ENCODE results near the gene TP73. TPM values are rescaled to one million over a fixed set of nuclear protein-coding genes. Genes with fewer than 3 reads are reported as not detected.

The TP73 gene
- total RNA-seq, 3 donors from 2014 or later (not counting 1 experiment from before 2014, with no cell fraction given), result 0.28 to 0.50 (median 0.39) TPM

DNA sequence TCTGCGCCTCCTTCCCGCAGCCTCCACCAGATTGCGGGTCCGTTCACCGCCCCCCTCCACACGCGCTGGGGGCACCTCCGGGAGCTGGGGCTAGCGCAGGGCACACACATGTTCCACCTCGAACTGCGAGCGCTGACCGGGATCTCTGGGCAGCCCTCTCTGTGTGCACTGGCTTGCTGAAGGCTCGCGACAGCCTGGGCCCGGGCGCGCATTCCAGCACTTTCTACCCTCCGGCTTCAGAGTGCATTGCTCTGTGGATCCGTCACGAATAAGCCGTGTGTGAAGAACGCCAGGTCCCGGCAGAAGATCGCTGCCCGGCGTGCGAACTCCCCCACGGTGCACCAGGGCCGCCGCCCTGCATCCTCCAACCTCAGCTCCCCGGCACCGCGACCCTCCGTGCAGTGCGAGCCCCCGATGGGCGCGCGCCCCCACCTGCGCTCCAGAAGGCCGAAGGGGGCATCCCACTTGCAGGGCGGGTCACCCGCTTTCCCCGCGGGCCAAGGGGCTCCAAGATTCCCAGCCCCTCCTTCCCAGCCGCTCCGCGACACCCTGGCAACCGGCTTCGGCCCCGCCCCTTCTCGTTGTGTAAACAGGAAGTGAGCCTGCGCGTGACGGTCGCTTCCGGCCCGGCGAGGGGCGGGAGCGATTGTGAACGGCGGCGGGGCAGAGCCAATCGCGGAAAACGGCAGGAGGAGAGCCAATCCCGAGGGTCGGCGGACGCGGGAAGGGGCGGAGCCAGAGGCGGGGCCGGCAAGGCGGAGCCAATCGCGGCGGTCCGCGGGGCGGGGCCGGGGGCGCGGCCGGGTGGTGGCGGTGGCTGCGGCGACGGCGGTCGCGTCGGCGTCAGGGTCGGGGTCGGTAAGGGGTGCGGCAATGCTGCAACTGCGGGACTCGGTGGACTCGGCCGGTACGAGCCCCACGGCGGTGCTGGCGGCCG, 27.8 kb upstream of the TP73 start, which contains the start of gene TPRG1L:
Gene TPRG1L (plus strand): TSS at position 816 of the 937 bp plus-strand sequence. CDS start 58 bp downstream, at position 874.
- Histone ChIP-seq H3K4me3 (ENCODE audit: low read length) (peak within 1 kb of the TSS; percentile 91), H3K9me3 (ENCODE audit: control insufficient read depth, insufficient read depth, low read length) (no peaks in the 10 kb centered on the region), H3K27me3 (ENCODE audit: control insufficient read depth, insufficient read depth, low read length) (no peaks in the 10 kb centered on the region), H3K36me3 (ENCODE audit: control insufficient read depth, insufficient read depth, low read length) (peaks cover 19% of the 10 kb centered on the region), H3K27ac (ENCODE audit: low read length) (peak within 1 kb of the TSS; percentile 68), H3K4me1 (ENCODE audit: control insufficient read depth, insufficient read depth, low read length) (peaks cover 28% of the 10 kb centered on the region)
- Mint-ChIP-seq H3K4me1 (peaks cover 46 to 50% of the 10 kb centered on the region in 2 donors), H3K36me3 (no peaks in the 10 kb centered on the region), H3K27ac (peak within 1 kb of the TSS; percentile 94 to 99), H3K9me3 (no peaks in the 10 kb centered on the region), H3K27me3 (ENCODE audit: low read depth in 2 of 2) (no peaks in the 10 kb centered on the region), H3K4me3 (peak within 1 kb of the TSS; percentile 99)
- DNase-seq, result peak; percentile 98 to 99
- no peak for TF ChIP-seq CTCF (IDR thresholded peaks at IDR 0.05)
- WGBS (ENCODE audit: insufficient coverage), result under 1% methylated on average over 108 of the region's 108 CpGs
- peak; percentile 95 to 98 (median 95) for ATAC-seq
- intact Hi-C loops (cut with micrococcal nuclease), result no loop called here

- Mint-ChIP-seq H3K27me3 (ENCODE audit: low read depth in 2 of 2) (no peaks in the 10 kb centered on the region), H3K36me3 (no peaks in the 10 kb centered on the region), H3K4me1 (peaks cover 41 to 49% of the 10 kb centered on the region in 2 donors), H3K9me3 (no peaks in the 10 kb centered on the region), H3K27ac (peak overlapping the region; percentile 94 to 99), H3K4me3 (peak overlapping the region; percentile 99)
- peaks cover 19% of the 10 kb centered on the region for H3K36me3 ChIP-seq (ENCODE audit: control insufficient read depth, insufficient read depth, low read length)
- H3K4me1 ChIP-seq (ENCODE audit: control insufficient read depth, insufficient read depth, low read length), result peaks cover 28% of the 10 kb centered on the region
- TF ChIP-seq CTCF (IDR thresholded peaks at IDR 0.05), result no peak
- H3K27ac ChIP-seq (ENCODE audit: low read length), result peak overlapping the region; percentile 8
- DNase-seq (peak; percentile 31 to 61), ATAC-seq (peak in 2 of 3 donors; percentile 6 to 40)
- no peaks in the 10 kb centered on the region for H3K27me3 ChIP-seq (ENCODE audit: control insufficient read depth, insufficient read depth, low read length)
- no peaks in the 10 kb centered on the region for H3K9me3 ChIP-seq (ENCODE audit: control insufficient read depth, insufficient read depth, low read length)
- intact Hi-C loops (cut with micrococcal nuclease), result no loop called here
- 6% methylated on average over 71 of the region's 71 CpGs for WGBS (ENCODE audit: insufficient coverage)
- peak overlapping the region; percentile 34 for H3K4me3 ChIP-seq (ENCODE audit: low read length)
Observed at GRCh38 chr1:3625151-3625907, 27.0 kb upstream of the TP73 start.

- Mint-ChIP-seq H3K4me1 (peaks cover 37 to 42% of the 10 kb centered on the region in 2 donors), H3K9me3 (no peaks in the 10 kb centered on the region), H3K27me3 (ENCODE audit: low read depth in 2 of 2) (no peaks in the 10 kb centered on the region), H3K36me3 (no peaks in the 10 kb centered on the region), H3K4me3 (peak overlapping the region; percentile 99), H3K27ac (peak overlapping the region; percentile 94 to 99)
- intact Hi-C loops (cut with micrococcal nuclease), result no loop called here
- no peak for TF ChIP-seq CTCF (IDR thresholded peaks at IDR 0.05)
- ATAC-seq, result no peak
- H3K27ac ChIP-seq (ENCODE audit: low read length), result no peak overlapping the region
- 100% methylated on average over 2 of the region's 4 CpGs for WGBS (ENCODE audit: insufficient coverage)
- H3K27me3 ChIP-seq (ENCODE audit: control insufficient read depth, insufficient read depth, low read length), result no peaks in the 10 kb centered on the region
- peaks cover 24% of the 10 kb centered on the region for H3K4me1 ChIP-seq (ENCODE audit: control insufficient read depth, insufficient read depth, low read length)
- peaks cover 19% of the 10 kb centered on the region for H3K36me3 ChIP-seq (ENCODE audit: control insufficient read depth, insufficient read depth, low read length)
- no peak for DNase-seq
- H3K4me3 ChIP-seq (ENCODE audit: low read length), result no peak overlapping the region
- H3K9me3 ChIP-seq (ENCODE audit: control insufficient read depth, insufficient read depth, low read length), result no peaks in the 10 kb centered on the region
Observed at GRCh38 chr1:3626025-3626424, 26.3 kb upstream of the TP73 start.

Measured in natural killer cell (primary cell).